ENCODE measurements around the gene AWAT2.
A peak's percentile ranks its signal among the peaks of the same experiment; 100 is the strongest.

Gene AWAT2

GRCh38 chrX:70052895-70053615 is 3.3 kb upstream of the AWAT2 start:
- DNase-seq (no peak), ATAC-seq (no peak)
- no peaks in the 10 kb centered on the region for H3K9me3 Mint-ChIP-seq
- no peak overlapping the region for H3K4me3 Mint-ChIP-seq
- no peaks in the 10 kb centered on the region for H3K27me3 Mint-ChIP-seq
- no peaks in the 10 kb centered on the region for H3K36me3 Mint-ChIP-seq (ENCODE audit: low read depth)
- no peak overlapping the region for H3K27ac Mint-ChIP-seq
- H3K4me1 Mint-ChIP-seq, result no peaks in the 10 kb centered on the region

GRCh38 chrX:70049406-70049805 is 332 bp downstream of the AWAT2 start:
- Mint-ChIP-seq H3K27ac (no peak overlapping the region), H3K4me1 (no peaks in the 10 kb centered on the region), H3K27me3 (no peaks in the 10 kb centered on the region), H3K4me3 (no peak overlapping the region), H3K36me3 (ENCODE audit: low read depth) (no peaks in the 10 kb centered on the region), H3K9me3 (no peaks in the 10 kb centered on the region)
- no peak for DNase-seq
- ATAC-seq, result no peak

GRCh38 chrX:70046978-70047377 is 2.8 kb downstream of the AWAT2 start:
- Mint-ChIP-seq H3K4me3 (no peak overlapping the region), H3K36me3 (ENCODE audit: low read depth) (no peaks in the 10 kb centered on the region), H3K27me3 (no peaks in the 10 kb centered on the region), H3K4me1 (no peaks in the 10 kb centered on the region), H3K9me3 (no peaks in the 10 kb centered on the region), H3K27ac (no peak overlapping the region)
- ATAC-seq (no peak), DNase-seq (no peak)

GRCh38 chrX:70044541-70045245 is 5.0 kb downstream of the AWAT2 start:
- Mint-ChIP-seq H3K4me3 (no peak overlapping the region), H3K27me3 (no peaks in the 10 kb centered on the region), H3K36me3 (ENCODE audit: low read depth) (no peaks in the 10 kb centered on the region), H3K9me3 (no peaks in the 10 kb centered on the region), H3K4me1 (no peaks in the 10 kb centered on the region), H3K27ac (no peak overlapping the region)
- ATAC-seq (no peak), DNase-seq (no peak)

- Mint-ChIP-seq H3K4me3 (no peak overlapping the region), H3K27ac (no peak overlapping the region), H3K4me1 (no peaks in the 10 kb centered on the region), H3K36me3 (ENCODE audit: low read depth) (no peaks in the 10 kb centered on the region), H3K27me3 (no peaks in the 10 kb centered on the region), H3K9me3 (no peaks in the 10 kb centered on the region)
- DNase-seq, result no peak
- no peak for ATAC-seq
These were observed 6.1 kb downstream of the AWAT2 start for GRCh38 chrX:70043685-70044084.

GRCh38 chrX:70042399-70043371 is 7.1 kb downstream of the AWAT2 start:
- no peak overlapping the region for H3K4me3 Mint-ChIP-seq
- H3K9me3 Mint-ChIP-seq, result no peaks in the 10 kb centered on the region
- H3K36me3 Mint-ChIP-seq (ENCODE audit: low read depth), result no peaks in the 10 kb centered on the region
- no peak overlapping the region for H3K27ac Mint-ChIP-seq
- no peaks in the 10 kb centered on the region for H3K4me1 Mint-ChIP-seq
- ATAC-seq (no peak), DNase-seq (no peak)
- H3K27me3 Mint-ChIP-seq, result no peaks in the 10 kb centered on the region

- no peak overlapping the region for H3K27ac Mint-ChIP-seq
- H3K27me3 Mint-ChIP-seq, result no peaks in the 10 kb centered on the region
- no peaks in the 10 kb centered on the region for H3K4me1 Mint-ChIP-seq
- H3K36me3 Mint-ChIP-seq (ENCODE audit: low read depth), result no peaks in the 10 kb centered on the region
- no peaks in the 10 kb centered on the region for H3K9me3 Mint-ChIP-seq
- no peak for ATAC-seq
- DNase-seq, result no peak
- no peak overlapping the region for H3K4me3 Mint-ChIP-seq
These were observed 7.7 kb downstream of the AWAT2 start for GRCh38 chrX:70041993-70042392.

- Mint-ChIP-seq H3K9me3 (no peaks in the 10 kb centered on the region), H3K27ac (no peak overlapping the region), H3K4me1 (no peaks in the 10 kb centered on the region), H3K27me3 (no peaks in the 10 kb centered on the region), H3K4me3 (no peak overlapping the region), H3K36me3 (ENCODE audit: low read depth) (no peaks in the 10 kb centered on the region)
- DNase-seq, result no peak
- ATAC-seq, result no peak
These were observed 10.0 kb downstream of the AWAT2 start for GRCh38 chrX:70039758-70040157.

GRCh38 chrX:70038951-70039350 is 10.8 kb downstream of the AWAT2 start:
- DNase-seq, result no peak
- no peaks in the 10 kb centered on the region for H3K4me1 Mint-ChIP-seq
- no peak overlapping the region for H3K27ac Mint-ChIP-seq
- H3K9me3 Mint-ChIP-seq, result no peaks in the 10 kb centered on the region
- H3K36me3 Mint-ChIP-seq (ENCODE audit: low read depth), result no peaks in the 10 kb centered on the region
- no peak overlapping the region for H3K4me3 Mint-ChIP-seq
- no peaks in the 10 kb centered on the region for H3K27me3 Mint-ChIP-seq
- ATAC-seq, result no peak

- no peaks in the 10 kb centered on the region for H3K9me3 Mint-ChIP-seq
- H3K36me3 Mint-ChIP-seq (ENCODE audit: low read depth), result no peaks in the 10 kb centered on the region
These were observed 11.2 kb downstream of the AWAT2 start for GRCh38 chrX:70038515-70038914.

GRCh38 chrX:70034646-70035045 is 15.1 kb downstream of the AWAT2 start:
- no peak overlapping the region for H3K4me3 Mint-ChIP-seq
- no peak overlapping the region for H3K27ac Mint-ChIP-seq
- no peaks in the 10 kb centered on the region for H3K9me3 Mint-ChIP-seq
- H3K27me3 Mint-ChIP-seq, result no peaks in the 10 kb centered on the region
- ATAC-seq (no peak), DNase-seq (no peak)
- H3K4me1 Mint-ChIP-seq, result peaks cover 6% of the 10 kb centered on the region
- no peaks in the 10 kb centered on the region for H3K36me3 Mint-ChIP-seq (ENCODE audit: low read depth)

More at GRCh38 chrX:70038515-70038914, 11.2 kb downstream of the AWAT2 start:
- no peak for ATAC-seq
- DNase-seq, result no peak
- Mint-ChIP-seq H3K27ac (no peak overlapping the region), H3K4me3 (no peak overlapping the region), H3K4me1 (no peaks in the 10 kb centered on the region), H3K27me3 (no peaks in the 10 kb centered on the region)

- Mint-ChIP-seq H3K36me3 (ENCODE audit: low read depth) (no peaks in the 10 kb centered on the region), H3K4me3 (no peak overlapping the region), H3K27me3 (no peaks in the 10 kb centered on the region), H3K9me3 (no peaks in the 10 kb centered on the region), H3K27ac (no peak overlapping the region), H3K4me1 (peaks cover 6% of the 10 kb centered on the region)
- DNase-seq (peak; percentile 42), ATAC-seq (no peak)
These were observed 16.2 kb downstream of the AWAT2 start for GRCh38 chrX:70033348-70034051.

- no peak overlapping the region for H3K4me3 Mint-ChIP-seq
- DNase-seq (no peak), ATAC-seq (no peak)
- no peaks in the 10 kb centered on the region for H3K27me3 Mint-ChIP-seq
- H3K36me3 Mint-ChIP-seq (ENCODE audit: low read depth), result no peaks in the 10 kb centered on the region
- no peaks in the 10 kb centered on the region for H3K9me3 Mint-ChIP-seq
- H3K27ac Mint-ChIP-seq, result no peak overlapping the region
- H3K4me1 Mint-ChIP-seq, result peaks cover 6% of the 10 kb centered on the region
These were observed 16.9 kb downstream of the AWAT2 start for GRCh38 chrX:70032792-70033191.

- H3K36me3 Mint-ChIP-seq (ENCODE audit: low read depth), result no peaks in the 10 kb centered on the region
- no peak overlapping the region for H3K27ac Mint-ChIP-seq
- H3K4me3 Mint-ChIP-seq, result no peak overlapping the region
- ATAC-seq (peak; percentile 49), DNase-seq (peak; percentile 40)
- H3K9me3 Mint-ChIP-seq, result no peaks in the 10 kb centered on the region
- H3K27me3 Mint-ChIP-seq, result no peaks in the 10 kb centered on the region
- peaks cover 18% of the 10 kb centered on the region for H3K4me1 Mint-ChIP-seq
These were observed 19.4 kb downstream of the AWAT2 start for GRCh38 chrX:70030301-70030767.
